IPS DF 6.9 (cell line): ENCODE data around the gene NPW.

Source experiments
- DNase-seq: peaks from one replicate; pipeline ENCODE4 v3.0.0-alpha.2; 2013; ENCODE audit warnings: low read depth, low spot score
- H3K27ac ChIP-seq: one replicate; pipeline ENCODE4 v1.5.1; 2013; ENCODE audit warnings: low read length, control low read depth
- H3K27me3 ChIP-seq: 2 replicates; pipeline ENCODE4 v1.6.1; 2013; ENCODE audit warnings: mild to moderate bottlenecking, low read length; ENCODE audit not compliant: control insufficient read depth, insufficient read depth
- H3K36me3 ChIP-seq: 2 replicates; pipeline ENCODE4 v1.6.1; 2013; ENCODE audit warnings: low read length; ENCODE audit not compliant: control insufficient read depth, insufficient read depth
- H3K4me1 ChIP-seq: 2 replicates; pipeline ENCODE4 v1.6.1; 2013; ENCODE audit warnings: low read length; ENCODE audit not compliant: control insufficient read depth, insufficient read depth
- H3K4me3 ChIP-seq: 2 replicates; pipeline ENCODE4 v1.5.1; 2013; ENCODE audit warnings: mild to moderate bottlenecking, low read length
- H3K9me3 ChIP-seq: 2 replicates; pipeline ENCODE4 v1.6.1; 2013; ENCODE audit warnings: low read length, inconsistent platforms; ENCODE audit not compliant: control insufficient read depth, insufficient read depth
- WGBS: extraction: QIAGEN DNeasy Blood & Tissue Kit; methylation state at CpG from one replicate; pipeline ENCODE4 v1.1.7; 2013; ENCODE audit warnings: mixed read lengths, missing lambda C conversion rate; ENCODE audit not compliant: insufficient read length, insufficient coverage; 5-methylcytosine and 5-hydroxymethylcytosine counted together

Gene NPW

DNA sequence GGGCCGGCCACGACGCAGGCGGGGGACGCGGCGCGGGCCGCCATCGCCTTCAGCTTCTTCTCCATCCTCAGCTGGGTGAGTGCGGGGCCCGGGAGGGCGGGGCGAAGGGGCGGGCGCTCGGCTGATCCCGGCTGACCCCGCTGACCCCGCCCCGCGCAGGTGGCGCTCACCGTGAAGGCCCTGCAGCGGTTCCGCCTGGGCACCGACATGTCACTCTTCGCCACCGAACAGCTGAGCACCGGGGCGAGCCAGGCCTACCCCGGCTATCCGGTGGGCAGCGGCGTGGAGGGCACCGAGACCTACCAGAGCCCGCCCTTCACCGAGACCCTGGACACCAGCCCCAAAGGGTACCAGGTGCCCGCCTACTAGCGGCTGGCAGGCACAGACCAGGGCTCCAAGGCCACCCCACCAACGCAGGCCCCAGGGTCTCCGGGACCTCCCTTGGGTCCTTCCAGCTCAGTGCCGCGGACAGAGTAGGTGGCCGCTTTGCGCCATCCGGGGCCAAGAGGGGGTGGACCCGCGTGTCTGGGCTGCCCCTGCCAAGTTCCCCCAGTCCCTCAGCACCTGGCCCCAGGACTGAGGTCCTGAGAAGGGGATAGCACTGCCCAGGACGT is 26.8 kb upstream of the NPW start:
- Histone ChIP-seq H3K4me1 (peaks cover 9% of the 10 kb centered on the region), H3K36me3 (peaks cover under 1% of the 10 kb centered on the region), H3K9me3 (no peaks in the 10 kb centered on the region), H3K4me3 (peak overlapping the region; percentile 35; the same call in 1 of the 2 replicates), H3K27me3 (peaks cover 2% of the 10 kb centered on the region; the same call in 1 of the 2 replicates), H3K27ac (no peak overlapping the region)
- no CpG with 5 or more reads among the region's 50 CpGs for WGBS
- DNase-seq, result no peak

DNA sequence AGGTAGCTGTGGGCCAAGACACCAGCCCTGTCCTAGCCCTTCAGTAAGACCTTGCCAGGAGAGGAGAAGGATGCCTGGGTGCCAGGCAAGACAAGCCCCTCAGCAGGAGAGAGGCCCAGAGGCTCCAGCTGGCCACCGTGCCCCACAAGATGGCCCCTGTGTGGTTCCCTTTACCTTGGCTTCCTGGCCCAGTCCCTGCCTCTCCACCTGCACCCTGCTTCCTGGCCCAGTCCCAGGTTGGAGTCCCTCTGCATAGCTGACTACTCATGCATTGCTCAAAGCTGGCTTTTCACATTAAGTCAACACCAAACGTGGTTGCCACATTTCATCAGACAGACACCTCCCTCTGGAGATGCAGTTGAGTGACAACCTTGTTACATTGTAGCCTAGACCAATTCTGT is 25.9 kb upstream of the NPW start:
- Histone ChIP-seq H3K36me3 (peaks cover 7% of the 10 kb centered on the region), H3K27ac (no peak overlapping the region), H3K27me3 (peaks cover 2% of the 10 kb centered on the region; the same call in 1 of the 2 replicates), H3K4me3 (no peak overlapping the region), H3K4me1 (peaks cover 9% of the 10 kb centered on the region), H3K9me3 (no peaks in the 10 kb centered on the region)
- DNase-seq, result no peak
- no CpG with 5 or more reads among the region's 2 CpGs for WGBS

GRCh38 chr16:1997494-1998359 is 21.9 kb upstream of the NPW start:
- Histone ChIP-seq H3K36me3 (peaks cover 42% of the 10 kb centered on the region), H3K27ac (no peak overlapping the region), H3K9me3 (no peaks in the 10 kb centered on the region), H3K4me1 (no peaks in the 10 kb centered on the region), H3K4me3 (no peak overlapping the region), H3K27me3 (no peaks in the 10 kb centered on the region)
- DNase-seq, result no peak
- no CpG with 5 or more reads among the region's 26 CpGs for WGBS

- H3K9me3 ChIP-seq, result no peaks in the 10 kb centered on the region
- no peak for DNase-seq
- WGBS, result no CpG with 5 or more reads among the region's 27 CpGs
- no peak overlapping the region for H3K27ac ChIP-seq
- H3K4me1 ChIP-seq, result no peaks in the 10 kb centered on the region
- H3K4me3 ChIP-seq, result no peak overlapping the region
- H3K36me3 ChIP-seq, result peaks cover 49% of the 10 kb centered on the region
- no peaks in the 10 kb centered on the region for H3K27me3 ChIP-seq
These were observed 21.2 kb upstream of the NPW start for GRCh38 chr16:1998360-1998835.

GRCh38 chr16:1998852-1999801 is 20.5 kb upstream of the NPW start:
- no peaks in the 10 kb centered on the region for H3K27me3 ChIP-seq
- WGBS, result no CpG with 5 or more reads among the region's 39 CpGs
- H3K4me3 ChIP-seq, result no peak overlapping the region
- H3K4me1 ChIP-seq, result peaks cover under 1% of the 10 kb centered on the region; the same call in 1 of the 2 replicates
- H3K36me3 ChIP-seq, result peaks cover 49% of the 10 kb centered on the region
- H3K9me3 ChIP-seq, result no peaks in the 10 kb centered on the region
- no peak for DNase-seq
- no peak overlapping the region for H3K27ac ChIP-seq

- DNase-seq, result no peak
- WGBS, result no CpG with 5 or more reads among the region's 28 CpGs
- Histone ChIP-seq H3K9me3 (no peaks in the 10 kb centered on the region), H3K36me3 (peaks cover 49% of the 10 kb centered on the region), H3K4me3 (no peak overlapping the region), H3K27ac (no peak overlapping the region), H3K27me3 (no peaks in the 10 kb centered on the region), H3K4me1 (peaks cover 4% of the 10 kb centered on the region; the same call in 1 of the 2 replicates)
These were observed 19.6 kb upstream of the NPW start for GRCh38 chr16:1999866-2000514.

- Histone ChIP-seq H3K27me3 (no peaks in the 10 kb centered on the region), H3K4me3 (no peak overlapping the region), H3K9me3 (no peaks in the 10 kb centered on the region), H3K27ac (no peak overlapping the region), H3K36me3 (peaks cover 49% of the 10 kb centered on the region), H3K4me1 (peaks cover 4% of the 10 kb centered on the region)
- no peak for DNase-seq
- WGBS, result no CpG with 5 or more reads among the region's 19 CpGs
These were observed 18.6 kb upstream of the NPW start for GRCh38 chr16:2001035-2001434.

GRCh38 chr16:2001456-2002355 is 17.9 kb upstream of the NPW start:
- H3K27ac ChIP-seq, result no peak overlapping the region
- no CpG with 5 or more reads among the region's 53 CpGs for WGBS
- no peaks in the 10 kb centered on the region for H3K9me3 ChIP-seq
- H3K27me3 ChIP-seq, result no peaks in the 10 kb centered on the region
- H3K4me1 ChIP-seq, result peaks cover 5% of the 10 kb centered on the region
- peaks cover 49% of the 10 kb centered on the region for H3K36me3 ChIP-seq
- H3K4me3 ChIP-seq, result no peak overlapping the region
- DNase-seq, result no peak
